Keratinocyte (primary cell): Measurements from ENCODE around the gene RBM19. TPM values are rescaled to one million over a fixed set of nuclear protein-coding genes. Genes with fewer than 3 reads are reported as not detected.

Experiments used
- DNase-seq: peaks from one replicate; pipeline ENCODE4 v3.0.0-alpha.2; 2011; ENCODE audit warnings: low read depth, missing footprints, low spot score
- FAIRE-seq: peaks from 2 replicates; lab custom pipeline; 2011; peaks lifted over from hg19 to GRCh38; lab: Jason Lieb, UNC
- H2AFZ ChIP-seq: 2 replicates; pipeline ENCODE4 v1.6.0; 2012; ENCODE audit warnings: low read length, control low read depth, inconsistent platforms; ENCODE audit not compliant: control insufficient read depth
- H3K27ac ChIP-seq: 2 replicates; pipeline ENCODE4 v1.5.1; 2011; ENCODE audit warnings: low read length; ENCODE audit not compliant: control insufficient read depth, insufficient read depth
- H3K27me3 ChIP-seq: 3 replicates; pipeline ENCODE4 v1.6.0; 2011; ENCODE audit warnings: low read length; ENCODE audit not compliant: control insufficient read depth, insufficient read depth; ENCODE audit errors: extremely low read depth
- H3K36me3 ChIP-seq, 2 experiments: 2 replicates in 1 of 2; 3 replicates in 1 of 2; pipeline ENCODE4 v1.5.1; 2011; ENCODE audit warnings: low read length in 2 of 2, mild to moderate bottlenecking in 1 of 2; ENCODE audit not compliant: control insufficient read depth in 2 of 2, insufficient read depth in 2 of 2; ENCODE audit errors: extremely low read depth in 1 of 2
- H3K4me1 ChIP-seq: 3 replicates; pipeline ENCODE4 v1.5.1; 2011; ENCODE audit warnings: low read length; ENCODE audit not compliant: control insufficient read depth, insufficient read depth; ENCODE audit errors: extremely low read depth
- H3K4me2 ChIP-seq: 3 replicates; pipeline ENCODE4 v1.6.0; 2011; ENCODE audit warnings: low read depth, low read length; ENCODE audit not compliant: control insufficient read depth, insufficient read depth; ENCODE audit errors: extremely low read depth
- H3K4me3 ChIP-seq, 3 experiments: fragments of 200-600 bp in 1 of 3; sonication (generic) in 1 of 3; 2 replicates in 2 of 3; 3 replicates in 1 of 3; pipeline ENCODE4 v1.5.1; 2011 to 2016; ENCODE audit warnings: low read length in 3 of 3, mild to moderate bottlenecking in 3 of 3, control low read depth in 2 of 3, inconsistent platforms in 1 of 3, low read depth in 1 of 3, mixed read lengths in 1 of 3, mixed run types in 1 of 3, moderate library complexity in 1 of 3; ENCODE audit not compliant: control insufficient read depth in 2 of 3, insufficient read depth in 2 of 3; ENCODE audit errors: extremely low read depth in 1 of 3
- H3K79me2 ChIP-seq: 2 replicates; pipeline ENCODE4 v1.6.0; 2012; ENCODE audit warnings: low read length; ENCODE audit not compliant: control insufficient read depth, insufficient read depth
- H3K9ac ChIP-seq: 3 replicates; pipeline ENCODE4 v1.6.0; 2011; ENCODE audit warnings: low read length; ENCODE audit not compliant: control insufficient read depth, insufficient read depth; ENCODE audit errors: extremely low read depth
- H3K9me1 ChIP-seq: 3 replicates; pipeline ENCODE4 v1.6.0; 2011; ENCODE audit warnings: low read length; ENCODE audit not compliant: control insufficient read depth, insufficient read depth; ENCODE audit errors: extremely low read depth
- H3K9me3 ChIP-seq: 2 replicates; pipeline ENCODE4 v1.5.1; 2012; ENCODE audit warnings: low read depth, low read length; ENCODE audit not compliant: control insufficient read depth
- H4K20me1 ChIP-seq: 3 replicates; pipeline ENCODE4 v1.6.0; 2011; ENCODE audit warnings: low read length; ENCODE audit not compliant: control insufficient read depth, insufficient read depth; ENCODE audit errors: extremely low read depth
- EZH2 ChIP-seq: IDR thresholded peaks from one replicate; pipeline ENCODE4 v1.6.1; 2012; ENCODE audit warnings: inconsistent platforms, mild to moderate bottlenecking, low read length, moderate library complexity
- dilution Hi-C: fragments of 300-500 bp; cut with MboI; formaldehyde crosslinking; loops from one replicate; pipeline ENCODE4 v1.7.0; 2020; ENCODE audit warnings: low sequenced_read_pairs; ENCODE audit not compliant: extremely low pct_ligation_motif_present
- polyA plus RNA-seq, 5 experiments: library from polyadenylated mRNA; depleted of rRNA in 3 of 5; stranded (reverse) in 3 of 5; stranded (forward) in 1 of 5; unstranded in 1 of 5; fragments of >200 nt; gene quantifications; 1 replicate in 1 of 5; 2 replicates in 3 of 5; 3 replicates in 1 of 5; pipeline versions ENCODE4 v1.2.1 to v1.2.3, GENCODE V29; 2011 to 2012; ENCODE audit warnings: missing spikeins in 2 of 5, low read depth in 1 of 5, low replicate concordance in 1 of 5
- TF ChIP-seq, protein P1 (sequence below), 3 experiments: IDR thresholded peaks in 1 of 3; conservative IDR thresholded peaks in 1 of 3; optimal IDR thresholded peaks in 1 of 3; 2 replicates in 2 of 3; 3 replicates in 1 of 3; pipeline versions ENCODE3 to v1.5.1; 2011; ENCODE audit warnings: low read length in 3 of 3, mild to moderate bottlenecking in 3 of 3, moderate library complexity in 2 of 3, control low read depth in 1 of 3, inconsistent platforms in 1 of 3; ENCODE audit not compliant: insufficient read depth in 2 of 3; ENCODE audit errors: extremely low read depth in 1 of 3

RBM19 gene
- polyA plus RNA-seq, 1 donor (not counting 4 experiments of a cell fraction or from before 2014, with no cell fraction given) = 14.6 TPM

GRCh38 chr12:113930249-113930648, 35.9 kb downstream of the RBM19 start:
- Histone ChIP-seq H2AFZ (no peak overlapping the region), H3K4me2 (no peak overlapping the region), H3K4me1 (no peaks in the 10 kb centered on the region), H3K79me2 (no peaks in the 10 kb centered on the region), H3K9me3 (no peaks in the 10 kb centered on the region), H3K36me3 (peaks cover 10 to 23% of the 10 kb centered on the region in 2 experiments), H3K9me1 (no peaks in the 10 kb centered on the region), H3K27ac (no peak overlapping the region), H3K9ac (no peak overlapping the region), H3K4me3 (no peak overlapping the region), H4K20me1 (no peaks in the 10 kb centered on the region), H3K27me3 (no peaks in the 10 kb centered on the region)
- DNase-seq (no peak), FAIRE-seq (no peak)
- dilution Hi-C loops = no loop called here
- TF ChIP-seq EZH2 = no peak
- TF ChIP-seq, protein P1, sequence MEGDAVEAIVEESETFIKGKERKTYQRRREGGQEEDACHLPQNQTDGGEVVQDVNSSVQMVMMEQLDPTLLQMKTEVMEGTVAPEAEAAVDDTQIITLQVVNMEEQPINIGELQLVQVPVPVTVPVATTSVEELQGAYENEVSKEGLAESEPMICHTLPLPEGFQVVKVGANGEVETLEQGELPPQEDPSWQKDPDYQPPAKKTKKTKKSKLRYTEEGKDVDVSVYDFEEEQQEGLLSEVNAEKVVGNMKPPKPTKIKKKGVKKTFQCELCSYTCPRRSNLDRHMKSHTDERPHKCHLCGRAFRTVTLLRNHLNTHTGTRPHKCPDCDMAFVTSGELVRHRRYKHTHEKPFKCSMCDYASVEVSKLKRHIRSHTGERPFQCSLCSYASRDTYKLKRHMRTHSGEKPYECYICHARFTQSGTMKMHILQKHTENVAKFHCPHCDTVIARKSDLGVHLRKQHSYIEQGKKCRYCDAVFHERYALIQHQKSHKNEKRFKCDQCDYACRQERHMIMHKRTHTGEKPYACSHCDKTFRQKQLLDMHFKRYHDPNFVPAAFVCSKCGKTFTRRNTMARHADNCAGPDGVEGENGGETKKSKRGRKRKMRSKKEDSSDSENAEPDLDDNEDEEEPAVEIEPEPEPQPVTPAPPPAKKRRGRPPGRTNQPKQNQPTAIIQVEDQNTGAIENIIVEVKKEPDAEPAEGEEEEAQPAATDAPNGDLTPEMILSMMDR (optimal IDR thresholded peaks at IDR 0.05 in 1 of 3, IDR thresholded peaks at IDR 0.05 in 1 of 3, conservative IDR thresholded peaks at IDR 0.05 in 1 of 3; ENCODE audit: extremely low read depth in 1 of 3, insufficient read depth in 2 of 3, low read length in 3 of 3) = no peak

DNA sequence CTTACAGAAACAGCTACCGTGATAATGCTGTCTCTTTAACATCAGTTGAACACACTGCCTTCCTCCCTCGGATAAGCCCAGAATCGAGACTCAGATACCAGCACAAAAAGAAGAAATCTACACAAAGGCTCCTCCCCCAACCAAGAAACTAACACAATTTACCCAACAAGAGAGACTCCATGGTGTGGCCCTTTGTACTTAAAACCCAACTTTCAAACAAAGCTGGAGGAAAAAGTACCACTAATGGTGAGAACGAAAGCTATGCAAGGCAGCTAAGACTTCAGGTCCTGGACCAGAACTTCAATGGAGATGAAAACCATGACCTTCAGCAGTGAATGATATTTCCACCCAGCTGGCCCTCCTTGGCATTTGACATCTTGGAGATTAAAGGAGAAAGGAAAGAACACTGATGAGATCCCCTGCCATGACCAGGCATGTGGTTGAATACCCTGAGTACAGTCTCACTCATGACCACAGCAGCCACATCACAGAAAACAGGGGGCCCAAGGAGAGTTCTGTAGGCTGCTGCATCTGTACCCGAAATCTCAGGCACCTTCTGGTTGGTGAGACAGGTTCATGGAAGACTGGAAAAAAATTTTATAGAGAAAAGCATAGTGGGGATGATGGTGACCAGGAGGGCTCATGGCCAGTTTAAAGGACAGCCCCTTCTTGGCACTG, 36.7 kb downstream of the RBM19 start:
- no peak for DNase-seq
- Histone ChIP-seq H3K79me2 (no peaks in the 10 kb centered on the region), H2AFZ (no peak overlapping the region), H3K9me3 (no peaks in the 10 kb centered on the region), H3K4me1 (no peaks in the 10 kb centered on the region), H4K20me1 (no peaks in the 10 kb centered on the region), H3K9ac (no peak overlapping the region), H3K4me3 (no peak overlapping the region), H3K4me2 (no peak overlapping the region), H3K36me3 (peaks cover 10 to 22% of the 10 kb centered on the region in 2 experiments), H3K9me1 (no peaks in the 10 kb centered on the region), H3K27me3 (no peaks in the 10 kb centered on the region), H3K27ac (no peak overlapping the region)
- TF ChIP-seq EZH2 = no peak
- TF ChIP-seq, protein P1 (optimal IDR thresholded peaks at IDR 0.05 in 1 of 3, IDR thresholded peaks at IDR 0.05 in 1 of 3, conservative IDR thresholded peaks at IDR 0.05 in 1 of 3; ENCODE audit: extremely low read depth in 1 of 3, insufficient read depth in 2 of 3, low read length in 3 of 3) = no peak
- FAIRE-seq = no peak
- dilution Hi-C loops = no loop called here
